Lower leg skin (tissue), 3 donors: ENCODE results near the gene ZNF230.

Experiments
- POLR2A ChIP-seq, 2 donors: fragments of 450-650 bp; IDR thresholded peaks; one replicate each; pipeline ENCODE4 v1.6.1; 2016 to 2017; ENCODE audit warnings: antibody characterized with exemption in 2 of 2, mild to moderate bottlenecking in 1 of 2, moderate library complexity in 1 of 2
- TF ChIP-seq, protein P1 (sequence below), 3 donors: fragments of 450-650 bp; IDR thresholded peaks; one replicate each; pipeline ENCODE4 v1.5.1; 2016; ENCODE audit warnings: antibody characterized with exemption in 3 of 3, mild to moderate bottlenecking in 3 of 3, moderate library complexity in 2 of 3

DNA sequence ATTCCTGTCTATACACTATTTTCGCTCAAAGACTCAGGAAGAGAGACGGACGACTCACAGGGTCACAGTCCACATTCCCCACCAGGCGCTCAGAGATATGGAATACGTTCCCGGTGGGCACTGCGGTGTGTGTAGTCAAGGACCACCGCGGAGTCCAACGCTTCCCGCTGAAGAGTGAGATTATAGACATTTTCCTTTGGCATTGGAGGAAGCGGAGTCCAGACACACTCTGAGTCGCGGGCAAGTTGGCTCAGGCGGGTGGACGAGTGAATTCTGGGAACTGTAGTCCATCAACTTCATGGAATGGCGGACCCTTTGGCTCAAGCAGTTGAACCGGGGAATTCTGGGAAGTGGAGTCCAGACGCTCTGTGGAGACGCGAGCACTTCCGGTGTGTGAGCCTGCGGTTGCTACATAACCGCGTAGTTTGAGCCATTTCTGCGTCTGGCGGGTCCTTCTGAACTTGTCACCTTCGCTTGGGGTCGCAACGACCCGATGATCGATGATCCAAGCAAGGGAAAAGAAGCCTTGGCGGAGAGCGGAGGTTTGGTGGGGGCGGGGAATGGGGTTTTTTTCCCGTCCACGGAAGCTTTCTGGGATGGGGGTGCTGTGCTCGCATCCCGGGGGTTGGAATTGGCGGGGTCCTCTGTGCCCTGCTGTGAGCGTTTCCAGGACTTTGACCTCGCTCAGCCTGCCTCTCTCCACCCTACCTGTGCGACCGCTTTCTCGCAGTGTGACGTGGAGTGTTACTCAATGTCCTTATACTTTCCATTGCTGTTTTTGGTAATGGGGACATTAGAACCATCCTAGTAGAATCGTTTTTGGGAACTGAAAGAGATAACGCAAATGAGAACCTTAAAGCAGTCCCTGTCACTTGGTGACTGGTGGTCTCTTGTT is at the start of gene ZNF230:
- TF ChIP-seq, protein P1, sequence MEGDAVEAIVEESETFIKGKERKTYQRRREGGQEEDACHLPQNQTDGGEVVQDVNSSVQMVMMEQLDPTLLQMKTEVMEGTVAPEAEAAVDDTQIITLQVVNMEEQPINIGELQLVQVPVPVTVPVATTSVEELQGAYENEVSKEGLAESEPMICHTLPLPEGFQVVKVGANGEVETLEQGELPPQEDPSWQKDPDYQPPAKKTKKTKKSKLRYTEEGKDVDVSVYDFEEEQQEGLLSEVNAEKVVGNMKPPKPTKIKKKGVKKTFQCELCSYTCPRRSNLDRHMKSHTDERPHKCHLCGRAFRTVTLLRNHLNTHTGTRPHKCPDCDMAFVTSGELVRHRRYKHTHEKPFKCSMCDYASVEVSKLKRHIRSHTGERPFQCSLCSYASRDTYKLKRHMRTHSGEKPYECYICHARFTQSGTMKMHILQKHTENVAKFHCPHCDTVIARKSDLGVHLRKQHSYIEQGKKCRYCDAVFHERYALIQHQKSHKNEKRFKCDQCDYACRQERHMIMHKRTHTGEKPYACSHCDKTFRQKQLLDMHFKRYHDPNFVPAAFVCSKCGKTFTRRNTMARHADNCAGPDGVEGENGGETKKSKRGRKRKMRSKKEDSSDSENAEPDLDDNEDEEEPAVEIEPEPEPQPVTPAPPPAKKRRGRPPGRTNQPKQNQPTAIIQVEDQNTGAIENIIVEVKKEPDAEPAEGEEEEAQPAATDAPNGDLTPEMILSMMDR (IDR thresholded peaks at IDR 0.05): no peak
- no peak for TF ChIP-seq POLR2A (IDR thresholded peaks at IDR 0.05)
